GM12801 (cell line): Measurements from ENCODE around the gene ATP7B.

Source experiments
- TF ChIP-seq, protein P1 (sequence below): IDR thresholded peaks from one replicate; pipeline ENCODE4 v1.5.1; 2011; ENCODE audit warnings: control low read depth; ENCODE audit not compliant: insufficient read length; ENCODE audit errors: extremely low read depth

The ATP7B gene

DNA sequence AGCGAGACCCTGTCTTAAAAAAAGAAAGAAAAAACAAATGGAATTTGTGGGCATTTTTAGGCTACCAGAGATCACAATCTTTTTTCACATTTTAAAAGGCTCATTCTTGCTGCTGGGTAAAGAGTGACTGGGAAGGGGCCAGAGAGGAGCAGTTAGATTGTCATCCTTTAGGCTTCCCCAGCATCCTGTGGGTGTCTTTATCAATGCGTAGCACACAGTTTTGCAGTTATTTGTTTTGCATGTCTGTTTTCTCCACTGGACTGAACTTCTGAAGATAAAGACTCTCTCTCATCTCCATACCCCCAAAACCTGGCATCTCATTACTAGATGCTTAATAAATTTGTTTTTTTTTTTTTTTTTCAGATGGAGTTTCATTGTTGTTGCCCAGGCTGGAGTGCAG is 11.1 kb upstream of the ATP7B start:
- TF ChIP-seq, protein P1, sequence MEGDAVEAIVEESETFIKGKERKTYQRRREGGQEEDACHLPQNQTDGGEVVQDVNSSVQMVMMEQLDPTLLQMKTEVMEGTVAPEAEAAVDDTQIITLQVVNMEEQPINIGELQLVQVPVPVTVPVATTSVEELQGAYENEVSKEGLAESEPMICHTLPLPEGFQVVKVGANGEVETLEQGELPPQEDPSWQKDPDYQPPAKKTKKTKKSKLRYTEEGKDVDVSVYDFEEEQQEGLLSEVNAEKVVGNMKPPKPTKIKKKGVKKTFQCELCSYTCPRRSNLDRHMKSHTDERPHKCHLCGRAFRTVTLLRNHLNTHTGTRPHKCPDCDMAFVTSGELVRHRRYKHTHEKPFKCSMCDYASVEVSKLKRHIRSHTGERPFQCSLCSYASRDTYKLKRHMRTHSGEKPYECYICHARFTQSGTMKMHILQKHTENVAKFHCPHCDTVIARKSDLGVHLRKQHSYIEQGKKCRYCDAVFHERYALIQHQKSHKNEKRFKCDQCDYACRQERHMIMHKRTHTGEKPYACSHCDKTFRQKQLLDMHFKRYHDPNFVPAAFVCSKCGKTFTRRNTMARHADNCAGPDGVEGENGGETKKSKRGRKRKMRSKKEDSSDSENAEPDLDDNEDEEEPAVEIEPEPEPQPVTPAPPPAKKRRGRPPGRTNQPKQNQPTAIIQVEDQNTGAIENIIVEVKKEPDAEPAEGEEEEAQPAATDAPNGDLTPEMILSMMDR: no peak

DNA sequence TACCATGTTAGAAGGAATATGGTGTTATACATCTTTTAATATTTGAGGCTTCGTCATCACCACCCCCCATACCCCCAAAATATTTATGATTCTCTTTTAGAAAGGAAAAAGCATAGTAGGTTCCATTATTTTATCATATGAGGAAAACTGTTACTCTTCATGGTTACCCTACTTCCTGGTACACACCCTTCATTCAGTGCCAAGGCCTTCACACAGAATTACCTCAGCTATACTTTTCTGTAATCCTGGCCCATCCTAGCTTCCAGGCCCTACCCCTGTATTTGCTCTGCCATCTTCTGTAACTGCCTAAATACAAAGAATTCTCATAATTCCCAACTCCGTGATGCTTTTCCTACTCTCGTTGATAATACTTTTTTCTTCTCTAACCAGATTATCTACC is 8.9 kb upstream of the ATP7B start:
- TF ChIP-seq, protein P1: no peak

DNA sequence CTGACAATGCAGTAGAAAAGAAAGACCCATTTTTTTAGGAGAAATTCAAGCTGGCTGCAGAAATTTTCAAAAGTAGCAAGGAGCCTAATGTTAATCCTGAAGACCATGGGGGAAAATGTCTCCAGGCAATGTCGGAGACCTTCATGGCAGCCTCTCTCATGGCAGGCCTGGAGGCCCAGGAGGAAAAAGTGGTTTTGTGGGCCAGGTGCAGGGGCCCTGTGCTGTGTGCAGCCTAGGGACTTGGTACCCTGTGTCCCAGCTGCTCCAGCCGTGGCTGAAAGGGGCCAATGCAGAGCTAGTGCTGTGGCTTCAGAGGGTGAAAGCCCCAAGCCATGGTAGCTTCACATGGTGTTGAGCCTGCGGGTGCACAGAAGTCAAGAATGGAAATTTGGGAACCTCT is 5.0 kb upstream of the ATP7B start:
- TF ChIP-seq, protein P1: no peak

DNA sequence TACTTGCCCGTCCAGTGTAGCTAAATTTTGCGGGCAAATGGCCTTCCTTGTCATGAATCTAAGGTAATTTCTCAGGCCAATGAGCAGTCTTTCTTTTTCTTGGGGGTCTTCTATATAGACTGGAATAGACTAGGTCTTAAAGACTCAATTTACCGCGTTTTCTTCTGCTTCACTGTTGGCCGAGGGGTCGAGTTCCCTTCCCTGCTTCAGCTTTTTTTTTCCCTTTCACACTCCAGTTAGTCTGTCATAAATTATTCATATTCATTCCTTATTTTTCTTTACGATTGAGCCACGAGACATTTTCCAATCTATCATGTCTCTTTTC is 1.2 kb upstream of the ATP7B start:
- TF ChIP-seq, protein P1: no peak

- TF ChIP-seq, protein P1: no peak
Observed at GRCh38 chr13:52011632-52012511, 622 bp upstream of the ATP7B start, which contains the start of gene ALG11. Gene ALG11 (plus strand): TSS chr13:52012398. CDS start chr13:52012419, 21 bp downstream.

DNA sequence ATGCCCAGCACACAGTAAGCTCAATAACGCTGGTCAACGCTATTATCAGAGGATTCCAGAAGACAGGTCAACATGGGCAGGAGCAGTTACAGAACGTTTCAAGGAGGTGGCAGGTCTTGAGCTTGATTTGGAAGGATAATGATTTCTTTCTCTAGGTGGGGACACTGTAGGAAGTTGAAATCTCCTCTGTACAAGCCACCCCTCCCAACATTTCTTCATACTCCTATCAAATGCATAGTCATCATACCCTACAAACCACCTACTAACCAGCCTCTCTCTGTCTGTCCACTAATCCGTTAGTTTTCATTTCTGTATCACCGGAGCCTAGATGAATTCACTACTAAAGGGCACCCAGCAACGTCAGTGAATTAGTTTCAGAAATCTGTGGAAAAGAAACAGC is 1.3 kb downstream of the ATP7B start:
- TF ChIP-seq, protein P1: no peak

- TF ChIP-seq, protein P1: no peak
Observed at GRCh38 chr13:52006523-52007245, 4.6 kb downstream of the ATP7B start.
